ENCODE results near the gene G6PC3. TPM values are rescaled to one million over a fixed set of nuclear protein-coding genes. Genes with fewer than 3 reads are reported as not detected.

G6PC3 gene
- total and polyA plus RNA-seq, 2 donors (not counting 3 experiments of a cell fraction or from before 2014, with no cell fraction given), result 78.4 to 194 TPM

DNA sequence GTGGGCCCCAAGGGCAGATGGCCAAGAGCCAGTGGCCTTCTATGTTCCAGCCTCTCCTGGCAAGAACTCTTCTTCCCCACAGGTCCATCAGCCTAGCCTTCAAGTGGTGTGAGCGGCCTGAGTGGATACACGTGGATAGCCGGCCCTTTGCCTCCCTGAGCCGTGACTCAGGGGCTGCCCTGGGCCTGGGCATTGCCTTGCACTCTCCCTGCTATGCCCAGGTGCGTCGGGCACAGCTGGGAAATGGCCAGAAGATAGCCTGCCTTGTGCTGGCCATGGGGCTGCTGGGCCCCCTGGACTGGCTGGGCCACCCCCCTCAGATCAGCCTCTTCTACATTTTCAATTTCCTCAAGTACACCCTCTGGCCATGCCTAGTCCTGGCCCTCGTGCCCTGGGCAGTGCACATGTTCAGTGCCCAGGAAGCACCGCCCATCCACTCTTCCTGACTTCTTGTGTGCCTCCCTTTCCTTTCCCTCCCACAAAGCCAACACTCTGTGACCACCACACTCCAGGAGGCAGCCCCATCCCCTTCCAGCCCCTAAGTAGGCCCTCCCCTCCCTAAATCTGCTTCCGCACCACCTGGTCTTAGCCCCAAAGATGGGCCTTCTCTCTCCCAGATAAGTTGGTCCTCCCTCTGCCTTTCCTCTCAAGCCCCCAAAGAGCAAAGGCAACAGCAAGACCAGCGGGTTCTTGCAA lies 5.2 kb downstream of the G6PC3 start:
- H3K9me3 ChIP-seq (replicated peaks; ENCODE audit: control insufficient read depth, insufficient read depth, low read length), result no peaks in the 10 kb centered on the region
- H4K20me1 ChIP-seq (replicated peaks; ENCODE audit: control insufficient read depth, extremely low read depth, insufficient read depth, low read length), result no peaks in the 10 kb centered on the region
- H3K36me3 ChIP-seq (ENCODE audit: control insufficient read depth in 2 of 2, extremely low read depth in 1 of 2, insufficient read depth in 2 of 2, low read length in 2 of 2), result peaks cover 4 to 37% of the 10 kb centered on the region in 2 experiments
- intact Hi-C loops (cut with micrococcal nuclease) (no loop called here), dilution Hi-C loops (cut with MboI; ENCODE audit: extremely low pct_ligation_motif_present, low sequenced_read_pairs) (no loop called here)
- H3K4me2 ChIP-seq (ENCODE audit: insufficient read depth, low read length), result no peak overlapping the region
- no peak for FAIRE-seq
- no peak overlapping the region for H3K27ac ChIP-seq (ENCODE audit: insufficient read depth, low read depth, low read length)
- H3K4me3 ChIP-seq (replicated peaks in 1 of 3; ENCODE audit: insufficient read depth in 1 of 3, low read depth in 1 of 3, low read length in 3 of 3), result no peak overlapping the region
- peaks cover 9% of the 10 kb centered on the region for H3K79me2 ChIP-seq (ENCODE audit: control insufficient read depth, insufficient read depth, low read length)
- no TSS peak for BruUV-seq (replicated peaks)
- H3K9ac ChIP-seq (replicated peaks; ENCODE audit: extremely low read depth, insufficient read depth, low read length), result no peak overlapping the region
- H3K9me1 ChIP-seq (replicated peaks; ENCODE audit: control insufficient read depth, extremely low read depth, insufficient read depth, low read length), result no peaks in the 10 kb centered on the region
- H3K27me3 ChIP-seq (ENCODE audit: control insufficient read depth in 2 of 2, insufficient read depth in 2 of 2, low read length in 2 of 2), result no peaks in the 10 kb centered on the region
- TF ChIP-seq FOS (IDR thresholded peaks at IDR 0.05; ENCODE audit: borderline replicate concordance, insufficient read depth, low read length) (no peak), GATA2 (IDR thresholded peaks at IDR 0.05; ENCODE audit: insufficient read depth, insufficient read length, low read depth, low read length) (no peak), MYC (IDR thresholded peaks at IDR 0.05; ENCODE audit: low read depth, low read length) (no peak), POLR2A (IDR thresholded peaks at IDR 0.05; ENCODE audit: low read depth, low read length) (no peak), POLR2AphosphoS5 (IDR thresholded peaks at IDR 0.05; ENCODE audit: insufficient read depth, low read depth, low read length) (no peak), EZH2 (IDR thresholded peaks at IDR 0.05; ENCODE audit: borderline replicate concordance, low read depth, low read length, severe bottlenecking) (no peak), JUN (IDR thresholded peaks at IDR 0.05; ENCODE audit: borderline replicate concordance, insufficient read depth, insufficient read length, low read depth) (no peak)
- TF ChIP-seq, protein P1, sequence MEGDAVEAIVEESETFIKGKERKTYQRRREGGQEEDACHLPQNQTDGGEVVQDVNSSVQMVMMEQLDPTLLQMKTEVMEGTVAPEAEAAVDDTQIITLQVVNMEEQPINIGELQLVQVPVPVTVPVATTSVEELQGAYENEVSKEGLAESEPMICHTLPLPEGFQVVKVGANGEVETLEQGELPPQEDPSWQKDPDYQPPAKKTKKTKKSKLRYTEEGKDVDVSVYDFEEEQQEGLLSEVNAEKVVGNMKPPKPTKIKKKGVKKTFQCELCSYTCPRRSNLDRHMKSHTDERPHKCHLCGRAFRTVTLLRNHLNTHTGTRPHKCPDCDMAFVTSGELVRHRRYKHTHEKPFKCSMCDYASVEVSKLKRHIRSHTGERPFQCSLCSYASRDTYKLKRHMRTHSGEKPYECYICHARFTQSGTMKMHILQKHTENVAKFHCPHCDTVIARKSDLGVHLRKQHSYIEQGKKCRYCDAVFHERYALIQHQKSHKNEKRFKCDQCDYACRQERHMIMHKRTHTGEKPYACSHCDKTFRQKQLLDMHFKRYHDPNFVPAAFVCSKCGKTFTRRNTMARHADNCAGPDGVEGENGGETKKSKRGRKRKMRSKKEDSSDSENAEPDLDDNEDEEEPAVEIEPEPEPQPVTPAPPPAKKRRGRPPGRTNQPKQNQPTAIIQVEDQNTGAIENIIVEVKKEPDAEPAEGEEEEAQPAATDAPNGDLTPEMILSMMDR (IDR thresholded peaks at IDR 0.05; ENCODE audit: extremely low read depth in 1 of 2, insufficient read depth in 1 of 2, low read depth in 1 of 2, low read length in 2 of 2), result no peak
- TF ChIP-seq, protein P2, sequence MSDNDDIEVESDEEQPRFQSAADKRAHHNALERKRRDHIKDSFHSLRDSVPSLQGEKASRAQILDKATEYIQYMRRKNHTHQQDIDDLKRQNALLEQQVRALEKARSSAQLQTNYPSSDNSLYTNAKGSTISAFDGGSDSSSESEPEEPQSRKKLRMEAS (IDR thresholded peaks at IDR 0.05; ENCODE audit: insufficient read depth, insufficient read length), result no peak
- H3K4me1 ChIP-seq (ENCODE audit: control insufficient read depth, extremely low read depth, insufficient read depth, low read length), result peaks cover 11% of the 10 kb centered on the region
- DNase-seq (ENCODE audit: low read depth, low spot score), result no peak
- ChIA-PET POLR2A (no interaction called here), CTCF (interaction anchor here (1.6 kb wide), 1 partner anchor 8 kb away, joined by 8 read pairs; no protein-coding TSS in a partner anchor)
- no peak overlapping the region for H2AFZ ChIP-seq (ENCODE audit: low read depth, low read length)

All from endothelial cell of umbilical vein (primary cell).